ENCODE results near the gene LSM3.

LSM3 gene

GRCh38 chr3:14241716-14242115, 63.1 kb downstream of the LSM3 start:
- DNase-seq (ENCODE audit: low read depth) = no peak

GRCh38 chr3:14242490-14243311, 64.1 kb downstream of the LSM3 start:
- DNase-seq (ENCODE audit: low read depth) = no peak

GRCh38 chr3:14243782-14244181, 65.2 kb downstream of the LSM3 start:
- DNase-seq (ENCODE audit: low read depth) = no peak

- DNase-seq (ENCODE audit: low read depth) = no peak
Observed at GRCh38 chr3:14244521-14245247, 66.1 kb downstream of the LSM3 start.

- DNase-seq (ENCODE audit: low read depth) = no peak
Observed at GRCh38 chr3:14245248-14245639, 66.6 kb downstream of the LSM3 start.

- DNase-seq (ENCODE audit: low read depth) = no peak
Observed at GRCh38 chr3:14245822-14246221, 67.2 kb downstream of the LSM3 start.

- DNase-seq (ENCODE audit: low read depth) = no peak
Observed at GRCh38 chr3:14246414-14246813, 67.8 kb downstream of the LSM3 start.

GRCh38 chr3:14248477-14248848, 69.8 kb downstream of the LSM3 start:
- DNase-seq (ENCODE audit: low read depth) = no peak

GRCh38 chr3:14248849-14249523, 70.4 kb downstream of the LSM3 start:
- DNase-seq (ENCODE audit: low read depth) = no peak

All from stimulated activated CD8-positive, alpha-beta memory T cell treated with anti-CD3 and anti-CD28 coated beads, Interleukin-15, amount 100 ng/mL, for 24 hours (primary cell).